ENCODE measurements around the gene CDKN1C. TPM values are rescaled to one million over a fixed set of nuclear protein-coding genes. Genes with fewer than 3 reads are reported as not detected.
A peak's percentile ranks its signal among the peaks of the same experiment; 100 is the strongest.

The CDKN1C gene
- total and polyA plus RNA-seq, 2 of the 8 experiments (the other 6 are each of a cell fraction or from before 2014, with no cell fraction given): 12.8 to 14.1 TPM

GRCh38 chr11:2833716-2834502 lies 51.7 kb downstream of the CDKN1C start:
- Histone ChIP-seq H2BK120ac (replicated peaks; ENCODE audit: low read depth, low read length) (no peak overlapping the region), H2BK12ac (ENCODE audit: low read depth, low read length) (peak overlapping the region; percentile 90; the same call in 1 of the 2 replicates), H3K56ac (replicated peaks; ENCODE audit: insufficient read length, low read depth, low read length) (no peak overlapping the region), H3K4ac (replicated peaks; ENCODE audit: insufficient read length, low read depth, low read length) (peak overlapping the region; percentile 83), H2AK5ac (ENCODE audit: low read depth, low read length) (peak overlapping the region; percentile 40; the same call in 1 of the 2 replicates), H3K4me3 (ENCODE audit: extremely low read depth in 1 of 4, insufficient read depth in 2 of 4, low read depth in 3 of 4, low read length in 4 of 4) (no peak overlapping the region), H3K27ac (ENCODE audit: low read depth, low read length) (no peak overlapping the region), H4K91ac (replicated peaks; ENCODE audit: insufficient read length, low read length) (peak overlapping the region; percentile 84), H4K5ac (ENCODE audit: insufficient read length, low read depth, low read length) (no peak overlapping the region), H4K20me1 (replicated peaks in 1 of 2; ENCODE audit: control insufficient read depth in 1 of 2, insufficient read depth in 2 of 2, low read length in 2 of 2) (peaks cover 0 to 2% of the 10 kb centered on the region in 2 experiments), H2BK15ac (ENCODE audit: low read length) (peak overlapping the region; percentile 88; the same call in 1 of the 2 replicates), H3K27me3 (replicated peaks in 1 of 4; ENCODE audit: control insufficient read depth in 3 of 4, extremely low read depth in 1 of 4, insufficient read depth in 3 of 4, low read length in 3 of 4) (peaks cover 0 to 3% (median 2%) of the 10 kb centered on the region in 4 experiments; a peak in 3 of 7 replicates), H3K23me2 (ENCODE audit: low read depth, low read length) (no peaks in the 10 kb centered on the region), H3K18ac (ENCODE audit: extremely low read depth, low read length) (peak overlapping the region; percentile 83; the same call in 1 of the 2 replicates), H2BK5ac (ENCODE audit: low read depth, low read length) (peak overlapping the region; percentile 52; the same call in 1 of the 2 replicates), H3K36me3 (ENCODE audit: control insufficient read depth in 2 of 4, insufficient read depth in 4 of 4, low read length in 3 of 4) (no peaks in the 10 kb centered on the region), H3K79me1 (ENCODE audit: low read depth, low read length) (no peaks in the 10 kb centered on the region), H3K14ac (ENCODE audit: insufficient read length) (no peak overlapping the region), H3K4me2 (ENCODE audit: insufficient read depth in 1 of 2, low read depth in 2 of 2, low read length in 2 of 2) (no peak overlapping the region), H3K79me2 (ENCODE audit: control insufficient read depth in 1 of 2, insufficient read depth in 2 of 2, low read length in 2 of 2) (no peaks in the 10 kb centered on the region), H3K9ac (replicated peaks in 1 of 4; ENCODE audit: extremely low read depth in 1 of 4, low read depth in 3 of 4, low read length in 3 of 4) (no peak overlapping the region), H3K23ac (ENCODE audit: insufficient read length) (no peak overlapping the region), H3K4me1 (replicated peaks in 1 of 4; ENCODE audit: control insufficient read depth in 3 of 4, insufficient read depth in 4 of 4, low read length in 3 of 4) (peaks cover 0 to 21% (median 13%) of the 10 kb centered on the region in 4 experiments; a peak in 6 of 7 replicates), H3K9me3 (ENCODE audit: insufficient read depth in 2 of 2, low read depth in 1 of 2, low read length in 1 of 2) (peaks cover 0 to 4% of the 10 kb centered on the region in 2 experiments; a peak in 2 of 4 replicates), H2AFZ (ENCODE audit: low read length) (no peak overlapping the region), H4K8ac (ENCODE audit: extremely low read depth, insufficient read depth, low read length) (peak overlapping the region; percentile 86; the same call in 1 of the 2 replicates), H2BK20ac (ENCODE audit: low read length) (no peak overlapping the region)
- DNase-seq (ENCODE audit: low read depth in 1 of 2, low spot score in 2 of 2) (no peak), FAIRE-seq (no peak)
- TF ChIP-seq CBX5 (IDR thresholded peaks at IDR 0.05; ENCODE audit: low read depth, low read length) (no peak), SRF (IDR thresholded peaks at IDR 0.05; ENCODE audit: low read depth, low read length) (no peak), CBX8 (IDR thresholded peaks at IDR 0.05; ENCODE audit: borderline replicate concordance, low read depth, low read length) (no peak)
- CTCF ChIA-PET (ENCODE audit: partially characterized antibody): no interaction called here
- POLR2A ChIA-PET (ENCODE audit: partially characterized antibody): no interaction called here
- 88% methylated on average over 18 of the region's 19 CpGs; no CpG with 5 or more reads in 1 of the 2 experiments for WGBS, 2 experiments (ENCODE audit: extremely low coverage in 1 of 2, insufficient coverage in 1 of 2, insufficient read length in 1 of 2, insufficient replicate concordance in 2 of 2, low coverage in 1 of 2, low lambda C conversion rate in 2 of 2, missing lambda C conversion rate in 1 of 2)

Measured in H1 (cell line).